DMS 273 treated with DMSO at 0.1 percent for 48 hours (cell line): Measurements from ENCODE around the gene DLEC1.
A peak's percentile ranks its signal among the peaks of the same experiment; 100 is the strongest.

ENCODE experiments used
- DNase-seq: peaks from one replicate; lab custom pipeline; 2025; lab: John Stamatoyannopoulos, UW

DLEC1 gene, protein sequence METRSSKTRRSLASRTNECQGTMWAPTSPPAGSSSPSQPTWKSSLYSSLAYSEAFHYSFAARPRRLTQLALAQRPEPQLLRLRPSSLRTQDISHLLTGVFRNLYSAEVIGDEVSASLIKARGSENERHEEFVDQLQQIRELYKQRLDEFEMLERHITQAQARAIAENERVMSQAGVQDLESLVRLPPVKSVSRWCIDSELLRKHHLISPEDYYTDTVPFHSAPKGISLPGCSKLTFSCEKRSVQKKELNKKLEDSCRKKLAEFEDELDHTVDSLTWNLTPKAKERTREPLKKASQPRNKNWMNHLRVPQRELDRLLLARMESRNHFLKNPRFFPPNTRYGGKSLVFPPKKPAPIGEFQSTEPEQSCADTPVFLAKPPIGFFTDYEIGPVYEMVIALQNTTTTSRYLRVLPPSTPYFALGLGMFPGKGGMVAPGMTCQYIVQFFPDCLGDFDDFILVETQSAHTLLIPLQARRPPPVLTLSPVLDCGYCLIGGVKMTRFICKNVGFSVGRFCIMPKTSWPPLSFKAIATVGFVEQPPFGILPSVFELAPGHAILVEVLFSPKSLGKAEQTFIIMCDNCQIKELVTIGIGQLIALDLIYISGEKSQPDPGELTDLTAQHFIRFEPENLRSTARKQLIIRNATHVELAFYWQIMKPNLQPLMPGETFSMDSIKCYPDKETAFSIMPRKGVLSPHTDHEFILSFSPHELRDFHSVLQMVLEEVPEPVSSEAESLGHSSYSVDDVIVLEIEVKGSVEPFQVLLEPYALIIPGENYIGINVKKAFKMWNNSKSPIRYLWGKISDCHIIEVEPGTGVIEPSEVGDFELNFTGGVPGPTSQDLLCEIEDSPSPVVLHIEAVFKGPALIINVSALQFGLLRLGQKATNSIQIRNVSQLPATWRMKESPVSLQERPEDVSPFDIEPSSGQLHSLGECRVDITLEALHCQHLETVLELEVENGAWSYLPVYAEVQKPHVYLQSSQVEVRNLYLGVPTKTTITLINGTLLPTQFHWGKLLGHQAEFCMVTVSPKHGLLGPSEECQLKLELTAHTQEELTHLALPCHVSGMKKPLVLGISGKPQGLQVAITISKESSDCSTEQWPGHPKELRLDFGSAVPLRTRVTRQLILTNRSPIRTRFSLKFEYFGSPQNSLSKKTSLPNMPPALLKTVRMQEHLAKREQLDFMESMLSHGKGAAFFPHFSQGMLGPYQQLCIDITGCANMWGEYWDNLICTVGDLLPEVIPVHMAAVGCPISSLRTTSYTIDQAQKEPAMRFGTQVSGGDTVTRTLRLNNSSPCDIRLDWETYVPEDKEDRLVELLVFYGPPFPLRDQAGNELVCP (N-terminal part only)

DNA sequence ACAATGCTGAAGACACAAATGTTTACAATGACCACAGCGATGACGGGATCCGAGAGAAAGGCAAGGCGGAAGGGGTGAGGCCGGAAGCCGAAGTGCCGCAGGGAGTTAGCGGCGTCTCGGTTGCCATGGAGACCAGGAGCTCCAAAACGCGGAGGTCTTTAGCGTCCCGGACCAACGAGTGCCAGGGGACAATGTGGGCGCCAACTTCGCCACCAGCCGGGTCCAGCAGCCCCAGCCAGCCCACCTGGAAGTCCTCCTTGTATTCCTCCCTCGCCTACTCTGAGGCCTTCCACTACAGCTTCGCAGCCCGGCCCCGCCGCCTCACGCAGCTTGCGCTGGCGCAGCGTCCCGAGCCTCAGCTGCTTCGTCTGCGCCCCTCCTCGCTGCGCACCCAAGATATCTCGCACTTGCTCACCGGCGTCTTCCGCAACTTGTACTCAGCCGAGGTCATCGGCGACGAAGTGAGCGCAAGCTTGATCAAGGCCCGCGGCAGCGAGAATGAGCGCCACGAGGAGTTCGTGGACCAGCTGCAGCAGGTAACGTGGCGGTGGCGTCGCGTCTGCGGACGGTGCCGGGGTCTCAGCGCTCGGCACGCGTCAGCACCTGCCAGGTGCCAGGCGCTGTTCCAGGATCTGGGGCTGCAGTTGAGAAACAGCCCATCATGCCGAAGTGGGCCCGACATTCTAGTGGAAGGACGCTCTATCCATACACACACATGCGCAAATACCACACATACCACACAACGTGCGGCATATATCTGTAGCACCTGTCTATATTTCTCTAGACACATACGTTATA, at the start of gene DLEC1:
DLEC1 (plus strand) TSS at position 108 of the 798 bp plus-strand sequence; CDS start at position 126, 18 bp downstream.
- DNase-seq: no peak

DNA sequence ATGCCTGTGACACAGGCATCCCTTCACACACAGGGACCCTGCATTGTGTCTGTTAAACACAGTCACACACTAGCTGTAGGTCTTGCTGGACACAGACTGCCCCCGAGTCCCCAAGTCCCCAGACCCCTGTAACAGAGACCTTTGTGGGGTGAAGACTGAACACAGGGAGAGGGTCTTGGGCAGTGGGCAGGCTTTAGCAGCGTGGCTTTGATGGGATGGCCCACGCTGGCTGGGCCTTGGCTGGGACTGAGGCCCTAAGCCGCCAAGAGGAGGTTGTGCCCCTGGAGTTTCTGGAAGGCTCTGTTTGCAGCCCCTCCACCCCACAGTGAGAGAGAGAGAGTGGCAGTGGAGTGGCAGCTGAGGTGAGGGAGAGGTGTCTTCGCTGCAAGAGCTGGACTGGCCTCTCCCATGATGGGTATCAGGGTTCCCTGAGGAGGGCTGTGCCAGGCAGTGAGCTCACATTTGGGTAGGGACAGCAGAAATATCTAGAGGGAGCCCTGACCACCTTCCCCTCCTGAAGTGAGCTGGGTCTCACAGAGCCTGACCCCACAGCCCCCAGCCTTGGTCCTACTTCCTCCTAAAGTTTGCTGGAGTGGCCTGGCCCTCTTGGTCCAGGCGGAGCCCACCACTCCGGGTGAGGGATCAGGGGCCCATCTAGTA, 49.1 kb upstream of the DLEC1 start:
- DNase-seq: no peak

DNA sequence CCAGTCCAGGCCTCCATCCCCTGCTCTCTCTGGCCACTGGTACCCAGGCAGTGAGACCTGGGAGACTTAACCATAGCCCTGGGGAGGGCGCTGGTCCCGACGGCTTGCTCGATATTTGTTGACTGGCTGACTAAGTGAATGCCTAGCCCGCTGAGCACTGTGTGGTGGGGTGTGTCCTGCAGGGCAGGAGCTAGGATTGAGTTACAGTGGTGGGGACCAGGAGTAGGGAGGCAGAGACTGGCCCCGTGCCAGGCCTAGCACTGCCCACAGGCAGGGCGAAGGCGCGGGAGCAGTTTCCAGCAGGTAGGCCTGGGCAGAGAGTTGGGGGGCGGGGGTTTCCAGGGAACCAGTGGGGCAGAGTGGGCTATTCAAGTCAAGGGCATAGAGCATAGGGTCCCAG, 48.5 kb upstream of the DLEC1 start, which contains the start of gene VILL:
VILL (plus strand) TSS at position 260 of the 400 bp plus-strand sequence. CDS start 2,887 bp downstream, outside the sequence.
- DNase-seq: no peak

DNA sequence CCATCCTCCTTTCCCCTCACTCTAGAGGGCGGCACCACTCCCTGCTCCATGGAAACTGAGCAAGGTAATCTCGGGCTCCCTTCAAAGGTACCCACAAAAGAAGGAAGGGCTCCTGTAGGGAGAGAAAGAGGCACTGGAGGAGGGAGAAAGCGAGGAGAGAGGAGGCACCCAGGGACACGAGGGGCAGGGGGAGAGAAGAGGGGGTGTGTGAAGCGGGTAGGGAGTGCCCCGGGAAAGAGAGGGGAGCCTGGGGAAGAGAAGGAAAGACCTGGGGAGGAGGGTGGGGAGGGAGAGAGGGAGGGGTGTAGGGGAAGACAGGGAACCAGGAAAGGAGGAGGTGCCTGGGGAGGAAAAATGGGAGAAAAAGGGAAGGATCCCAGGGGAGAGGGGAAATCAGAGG, 47.9 kb upstream of the DLEC1 start:
- no peak for DNase-seq

DNA sequence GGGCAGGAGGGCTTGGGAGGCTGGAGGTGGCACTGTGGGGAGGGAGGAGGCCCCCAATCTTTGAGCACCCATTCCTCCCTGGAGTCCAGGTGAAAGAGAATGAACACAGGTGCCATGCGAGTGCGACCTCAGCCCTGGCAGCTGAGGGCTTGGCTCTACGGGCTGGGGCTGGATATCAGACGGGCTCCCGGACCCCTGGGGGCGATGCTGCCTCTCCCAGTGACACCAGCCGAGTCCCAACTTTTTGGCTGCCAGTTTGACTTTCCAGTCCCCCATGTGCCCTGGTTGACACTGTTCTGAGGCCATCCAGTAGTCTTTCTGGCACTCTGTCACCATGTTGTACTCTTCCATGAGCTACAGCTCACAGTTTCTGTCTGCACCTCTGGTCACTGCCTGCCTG, 47.2 kb upstream of the DLEC1 start:
- DNase-seq: no peak

DNA sequence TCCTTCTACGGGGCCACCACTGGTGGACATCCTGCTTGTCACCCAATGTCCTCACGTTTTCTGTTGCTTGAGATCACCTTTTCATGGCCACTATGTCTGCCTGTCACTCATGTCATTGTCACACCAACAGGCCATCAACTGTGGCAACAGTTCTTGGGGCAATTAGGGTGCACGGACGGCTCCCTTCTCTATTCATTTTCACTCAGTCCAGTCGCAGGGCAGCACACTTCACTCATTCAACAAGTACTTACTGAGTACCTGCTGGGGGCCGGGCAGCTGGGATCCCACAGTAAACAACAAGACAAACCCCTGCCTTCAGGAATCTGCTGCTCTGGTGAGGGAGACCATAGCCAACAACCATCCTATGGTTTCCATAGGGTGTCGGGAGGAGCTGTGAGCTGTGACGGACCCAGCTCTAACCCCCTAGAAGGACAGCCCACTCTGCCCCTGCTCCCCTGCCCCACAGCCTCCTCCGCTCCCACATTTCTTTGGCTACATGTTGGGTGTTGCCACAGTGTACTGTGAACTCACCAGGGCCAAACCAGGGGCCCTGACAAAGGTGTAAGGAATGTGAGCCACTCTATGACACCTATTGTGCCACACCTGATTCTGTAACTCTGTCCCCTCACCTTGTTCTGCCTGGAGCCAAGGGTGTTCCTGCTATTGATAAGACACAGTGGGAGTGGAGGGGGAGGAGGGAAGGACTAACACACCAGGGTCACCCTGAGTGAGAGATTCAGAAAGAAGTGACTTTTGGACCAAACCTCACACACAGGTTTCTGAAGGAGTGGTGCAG, 46.5 kb upstream of the DLEC1 start:
- DNase-seq: no peak

DNA sequence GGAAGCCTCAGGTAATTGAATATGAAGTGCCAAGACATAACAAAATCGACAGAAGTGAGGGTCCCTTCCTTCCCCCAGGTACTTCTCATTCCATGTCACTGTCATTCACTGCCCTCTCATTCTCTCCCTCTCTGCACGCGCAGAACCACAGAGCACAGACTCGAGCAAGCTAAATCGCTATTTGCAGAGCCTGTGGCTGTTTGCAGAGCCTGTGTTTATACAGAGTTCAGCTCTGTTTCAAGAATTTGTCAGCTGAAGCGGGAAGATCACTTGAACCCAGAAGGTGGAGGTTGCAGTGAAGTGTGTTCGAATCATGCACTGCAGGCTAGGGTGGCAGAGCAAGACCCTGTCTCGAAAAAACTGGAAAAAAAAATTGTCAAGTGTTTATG, 45.9 kb upstream of the DLEC1 start:
- DNase-seq: no peak

DNA sequence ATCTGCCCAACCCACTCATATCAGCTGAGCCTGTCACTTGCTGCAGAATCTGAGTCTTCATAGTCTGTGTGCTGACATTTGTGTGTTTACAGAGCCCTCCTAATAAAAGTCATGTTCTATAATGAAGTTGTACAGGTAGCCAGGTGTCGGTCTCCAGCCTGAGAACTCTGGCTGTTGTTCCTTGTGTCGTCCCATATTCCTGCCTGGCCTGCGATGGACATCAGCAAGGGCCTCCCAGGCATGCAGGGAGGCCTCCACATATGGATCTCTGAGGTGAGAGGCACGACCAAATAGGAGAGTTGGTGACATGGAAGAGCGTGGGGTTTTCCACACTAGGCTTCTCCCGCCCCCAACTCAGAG, 45.6 kb upstream of the DLEC1 start:
- DNase-seq: no peak

DNA sequence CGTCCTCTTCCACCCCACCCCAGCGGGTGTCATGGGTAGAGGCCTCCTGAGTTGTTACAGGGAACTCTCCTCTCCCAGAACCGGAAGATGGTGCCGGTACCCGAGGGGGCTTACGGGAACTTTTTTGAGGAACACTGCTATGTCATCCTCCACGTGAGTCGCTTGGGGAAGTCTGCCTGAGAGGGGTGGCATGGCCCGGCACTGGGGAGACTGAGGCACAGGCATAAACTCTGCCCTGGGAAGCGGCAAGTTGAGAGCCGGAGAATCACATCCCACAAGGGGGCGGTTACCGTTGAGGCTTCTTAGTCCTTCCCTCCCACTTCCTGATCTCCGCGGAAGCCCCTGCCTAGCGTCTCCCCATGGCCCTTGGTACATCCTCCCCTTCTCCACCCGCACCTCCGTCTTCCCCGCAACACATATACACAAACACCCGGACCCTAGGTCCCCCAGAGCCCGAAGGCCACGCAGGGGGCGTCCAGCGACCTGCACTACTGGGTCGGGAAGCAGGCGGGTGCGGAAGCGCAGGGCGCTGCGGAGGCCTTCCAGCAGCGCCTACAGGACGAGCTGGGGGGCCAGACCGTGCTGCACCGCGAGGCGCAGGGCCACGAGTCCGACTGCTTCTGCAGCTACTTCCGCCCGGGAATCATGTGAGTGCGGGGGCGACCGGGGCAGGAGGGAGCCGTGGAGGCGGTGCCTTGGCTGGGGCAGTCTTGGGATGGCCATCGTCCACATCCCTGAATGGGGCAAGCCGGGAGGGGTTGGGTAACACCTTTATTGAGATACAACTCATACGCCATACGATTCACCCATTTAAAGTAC, 45.0 kb upstream of the DLEC1 start:
- DNase-seq: no peak

DNA sequence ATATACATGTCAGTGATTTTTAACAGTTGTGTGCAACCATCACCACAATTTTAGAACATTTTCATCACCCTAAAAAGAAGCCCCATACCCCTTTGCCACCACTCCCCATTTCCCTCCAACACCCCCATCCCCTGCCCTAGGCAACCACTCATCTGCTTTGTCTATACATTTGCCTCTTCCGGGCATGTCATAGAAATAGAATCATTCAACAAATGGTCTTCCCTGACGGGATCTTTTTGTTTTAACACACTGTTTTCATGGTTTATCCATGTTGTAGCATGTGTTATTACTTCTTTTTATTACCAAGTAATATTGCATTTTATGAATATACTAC, 44.4 kb upstream of the DLEC1 start:
- DNase-seq: no peak

DNA sequence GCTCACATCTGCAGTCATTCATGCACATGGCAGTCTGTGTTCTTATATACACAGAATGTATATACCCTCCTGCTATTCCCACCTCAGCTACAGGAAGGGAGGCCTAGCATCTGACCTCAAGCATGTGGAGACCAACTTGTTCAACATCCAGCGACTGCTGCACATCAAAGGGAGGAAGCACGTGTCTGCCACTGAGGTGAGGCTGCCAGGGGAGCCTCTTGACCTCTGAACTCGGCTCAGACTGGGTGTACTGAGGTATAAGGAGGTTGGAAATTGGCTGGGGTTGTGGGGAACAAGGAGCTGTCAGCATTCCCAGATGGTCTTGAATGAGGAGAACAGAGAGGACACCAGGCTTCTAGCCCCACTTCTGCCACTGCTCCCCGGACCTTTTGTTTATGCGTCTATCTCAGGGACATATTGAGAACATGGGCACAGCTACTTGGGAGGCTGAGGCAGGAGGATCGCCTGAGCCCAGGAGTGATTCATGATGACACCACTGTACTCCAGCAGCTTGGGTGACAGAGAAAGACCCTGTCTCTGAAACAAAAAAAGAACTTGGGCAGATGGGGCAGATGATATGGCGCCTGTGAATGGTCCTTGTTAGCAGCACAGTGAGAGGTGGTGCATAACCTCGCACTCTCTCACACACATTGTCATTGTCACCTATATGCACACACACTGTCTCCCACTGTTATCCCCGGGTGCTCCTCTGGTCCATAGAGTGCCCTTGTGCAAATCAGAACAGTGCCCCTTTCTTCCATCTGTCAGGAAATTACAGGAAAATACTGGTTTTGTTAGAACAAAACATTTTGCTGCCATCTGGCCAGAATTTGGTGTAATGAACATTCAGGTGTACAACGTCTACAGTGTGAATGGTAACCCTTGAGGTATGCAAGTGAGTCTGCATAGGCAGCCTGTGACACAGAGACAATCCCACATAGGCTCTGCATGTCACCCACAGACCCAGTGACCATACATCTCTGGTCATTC, 43.1 kb upstream of the DLEC1 start:
- no peak for DNase-seq

DNA sequence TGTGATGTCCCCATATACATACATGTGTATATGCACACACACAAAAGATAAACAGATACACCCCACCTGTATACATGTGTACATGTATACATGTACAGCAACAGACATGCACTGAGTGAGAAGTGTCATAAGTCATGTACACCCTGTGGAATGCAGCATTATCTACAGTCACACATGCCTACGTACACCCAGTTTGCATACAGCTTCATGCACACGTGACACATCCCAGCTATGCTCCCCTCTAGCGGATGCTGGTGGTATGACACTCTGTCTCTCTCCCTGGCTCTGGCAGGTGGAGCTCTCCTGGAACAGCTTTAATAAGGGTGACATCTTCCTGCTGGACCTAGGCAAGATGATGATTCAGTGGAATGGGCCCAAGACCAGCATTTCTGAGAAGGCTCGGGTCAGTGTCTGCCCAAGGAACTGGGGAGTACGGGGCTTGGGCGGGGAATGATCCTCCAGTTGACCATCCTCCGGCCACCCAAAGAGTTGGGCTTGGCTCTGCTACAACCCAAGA, 42.2 kb upstream of the DLEC1 start:
- DNase-seq: peak; percentile 7

DNA sequence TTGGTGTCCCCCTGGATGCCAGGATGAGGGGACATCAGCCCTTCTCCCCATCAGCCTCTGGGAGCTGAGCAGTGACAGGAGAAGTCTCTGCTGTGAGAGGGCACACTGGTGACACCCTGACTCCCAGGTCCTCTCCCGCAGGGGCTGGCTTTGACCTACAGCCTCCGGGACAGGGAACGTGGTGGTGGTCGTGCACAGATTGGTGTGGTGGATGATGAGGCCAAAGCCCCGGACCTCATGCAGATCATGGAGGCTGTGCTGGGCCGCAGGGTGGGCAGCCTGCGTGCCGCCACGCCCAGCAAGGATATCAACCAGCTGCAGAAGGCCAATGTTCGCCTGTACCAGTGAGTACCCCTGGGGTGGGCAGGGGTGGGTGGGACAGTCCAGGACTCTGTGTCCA, 41.7 kb upstream of the DLEC1 start:
- no peak for DNase-seq

DNA sequence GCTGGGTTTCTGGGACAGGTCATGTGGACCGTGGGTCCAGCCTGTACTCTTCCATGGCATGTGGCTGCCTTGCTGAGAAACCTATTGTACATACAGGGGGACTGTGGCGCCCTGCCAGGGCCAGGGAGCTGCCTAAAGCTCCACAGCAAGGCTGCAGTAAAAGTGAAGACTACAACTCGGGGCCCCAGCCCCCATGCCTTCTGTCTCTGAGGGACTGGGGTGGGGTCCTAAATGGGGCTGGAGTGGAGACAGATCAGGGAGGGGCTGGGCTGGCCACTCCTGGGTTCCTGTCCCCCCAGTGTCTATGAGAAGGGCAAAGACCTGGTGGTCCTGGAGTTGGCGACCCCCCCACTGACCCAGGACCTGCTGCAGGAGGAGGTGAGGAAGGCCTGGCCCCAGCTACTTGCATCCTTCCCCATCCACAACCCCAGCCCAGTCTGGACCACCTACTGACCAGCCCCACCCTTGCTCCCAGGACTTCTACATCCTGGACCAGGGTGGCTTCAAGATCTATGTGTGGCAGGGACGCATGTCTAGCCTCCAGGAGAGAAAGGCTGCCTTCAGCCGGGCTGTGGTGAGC, 41.1 kb upstream of the DLEC1 start:
- no peak for DNase-seq

DNA sequence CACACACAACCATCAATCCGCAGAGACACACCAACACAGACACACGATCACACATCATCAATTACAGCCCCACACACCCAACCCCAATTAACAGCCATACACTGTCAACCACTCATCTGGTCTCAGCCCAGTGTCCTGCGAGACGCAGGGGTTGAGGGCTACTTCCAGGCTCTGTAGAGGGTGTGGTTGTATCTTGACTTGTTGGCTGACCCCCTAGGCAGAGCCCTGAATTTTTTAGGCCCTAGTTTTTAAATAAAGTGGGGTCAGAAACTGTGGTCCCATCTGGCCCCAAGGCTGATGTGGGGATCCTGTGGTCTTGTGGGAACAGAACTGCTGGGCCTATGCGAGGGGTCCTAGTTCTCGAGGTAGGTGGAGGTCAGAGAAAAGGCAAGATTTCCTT, 39.2 kb upstream of the DLEC1 start:
- DNase-seq: no peak

DNA sequence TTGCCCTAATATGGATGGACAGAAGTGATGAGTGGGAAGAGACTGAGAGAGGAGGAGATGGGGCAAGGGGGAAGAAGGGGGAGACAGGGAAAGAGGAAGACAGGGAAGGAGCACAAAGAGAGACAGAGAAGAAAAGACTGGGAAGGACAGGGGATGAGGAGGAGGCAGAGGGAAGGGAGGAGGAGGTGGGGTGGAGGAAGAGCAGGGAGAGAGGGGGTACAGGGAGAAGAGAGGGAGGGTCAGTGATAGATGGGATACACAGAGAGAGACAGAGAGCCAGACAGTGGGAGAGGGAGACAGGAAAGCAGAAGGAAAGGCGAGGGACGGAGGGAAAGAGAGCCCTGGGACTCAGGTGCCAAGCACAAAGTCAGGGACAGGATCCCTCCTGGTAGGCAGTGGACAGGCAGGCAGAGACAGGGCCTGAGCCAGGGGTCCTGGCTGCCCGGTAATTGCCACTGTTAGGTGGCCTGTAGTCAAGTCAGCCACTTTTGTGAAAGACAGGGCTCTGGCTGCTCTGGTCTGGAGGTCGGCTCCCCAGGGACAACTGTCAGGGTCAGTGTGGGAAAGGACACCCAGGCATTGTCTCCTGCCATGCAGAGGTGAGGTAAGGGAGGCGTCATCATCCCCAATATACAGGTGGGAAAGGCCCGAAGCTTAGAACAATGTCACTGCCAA, 38.6 kb upstream of the DLEC1 start:
- DNase-seq: no peak

DNA sequence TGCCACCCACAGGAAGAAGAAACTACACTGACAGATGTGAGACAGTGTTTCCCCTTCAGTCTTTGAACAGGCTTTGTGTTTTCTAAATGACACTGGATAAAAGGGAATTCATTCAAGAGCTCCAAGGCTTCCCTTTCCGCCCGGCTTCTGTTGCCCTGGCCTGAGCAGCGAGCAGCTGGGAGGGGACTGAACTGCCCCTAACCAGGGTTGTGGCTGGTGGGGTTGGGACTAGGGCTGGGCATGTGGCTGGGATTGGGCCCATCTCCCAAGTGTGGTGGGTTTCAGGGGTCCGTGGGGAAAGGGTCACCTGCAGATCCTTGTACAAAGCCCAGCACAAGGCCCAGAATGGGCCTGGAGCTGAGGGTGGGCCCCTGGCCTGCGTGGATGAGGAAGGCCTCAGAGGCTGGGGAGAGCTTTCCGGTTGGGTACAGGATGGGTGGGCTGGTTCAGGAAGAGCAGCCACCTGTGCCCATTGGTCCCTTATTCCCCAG, 38.0 kb upstream of the DLEC1 start:
- DNase-seq: no peak
